ENCODE measurements around the gene MYRFL.

Gene MYRFL

GRCh38 chr12:69935651-69936100 is 110.6 kb downstream of the MYRFL start:
- DNase-seq, result peak; percentile 36

GRCh38 chr12:69936214-69936731 is 111.2 kb downstream of the MYRFL start:
- DNase-seq, result no peak

- no peak for DNase-seq
Measured at GRCh38 chr12:69936766-69937165, 111.7 kb downstream of the MYRFL start.

GRCh38 chr12:69947123-69947522 is 122.1 kb downstream of the MYRFL start:
- DNase-seq, result no peak

- DNase-seq, result no peak
Measured at GRCh38 chr12:69947897-69948296, 122.9 kb downstream of the MYRFL start.

- DNase-seq, result no peak
Measured at GRCh38 chr12:69948851-69949250, 123.8 kb downstream of the MYRFL start.

GRCh38 chr12:69949311-69950002 is 124.4 kb downstream of the MYRFL start:
- no peak for DNase-seq

GRCh38 chr12:69951108-69951507 is 126.1 kb downstream of the MYRFL start:
- no peak for DNase-seq

GRCh38 chr12:69952890-69953289 is 127.9 kb downstream of the MYRFL start:
- no peak for DNase-seq

GRCh38 chr12:69961246-69961645 is 136.2 kb downstream of the MYRFL start:
- DNase-seq, result no peak

GRCh38 chr12:69966409-69966808 is 141.4 kb downstream of the MYRFL start:
- no peak for DNase-seq

GRCh38 chr12:69966839-69967238 is 141.8 kb downstream of the MYRFL start:
- no peak for DNase-seq

- DNase-seq, result no peak
Measured at GRCh38 chr12:69969011-69969410, 144.0 kb downstream of the MYRFL start.

GRCh38 chr12:69972136-69972535 is 147.1 kb downstream of the MYRFL start:
- no peak for DNase-seq

- no peak for DNase-seq
Measured at GRCh38 chr12:69978020-69978419, 153.0 kb downstream of the MYRFL start.

- no peak for DNase-seq
Measured at GRCh38 chr12:69981881-69982475, 157.0 kb downstream of the MYRFL start.

GRCh38 chr12:69984241-69984640 is 159.2 kb downstream of the MYRFL start:
- no peak for DNase-seq

- no peak for DNase-seq
Measured at GRCh38 chr12:69985656-69986055, 160.6 kb downstream of the MYRFL start.

- no peak for DNase-seq
Measured at GRCh38 chr12:69986114-69986513, 161.1 kb downstream of the MYRFL start.

GRCh38 chr12:69987579-69988091 is 162.6 kb downstream of the MYRFL start:
- no peak for DNase-seq

- no peak for DNase-seq
Measured at GRCh38 chr12:69988481-69989321, 163.7 kb downstream of the MYRFL start.

GRCh38 chr12:69991690-69992288 is 166.8 kb downstream of the MYRFL start:
- DNase-seq, result no peak

- DNase-seq, result no peak
Measured at GRCh38 chr12:69993433-69993832, 168.4 kb downstream of the MYRFL start.
